ENCODE measurements around the gene TSHZ2.

TSHZ2 gene

GRCh38 chr20:53425481-53425880, 453.3 kb downstream of the TSHZ2 start:
- no peak for TF ChIP-seq CTCF (IDR thresholded peaks at IDR 0.05; ENCODE audit: unreplicated experiment in 3 of 3)
- Mint-ChIP-seq H3K27ac (no peak overlapping the region), H3K36me3 (ENCODE audit: low read depth) (peaks cover 25% of the 10 kb centered on the region), H3K4me1 (no peaks in the 10 kb centered on the region), H3K9me3 (no peaks in the 10 kb centered on the region), H3K4me3 (no peak overlapping the region), H3K27me3 (ENCODE audit: low read depth) (no peaks in the 10 kb centered on the region)

- H3K4me1 Mint-ChIP-seq = no peaks in the 10 kb centered on the region
- peak overlapping the region in 1 of 3 experiments; percentile 31 for H3K27ac Mint-ChIP-seq
- H3K4me3 Mint-ChIP-seq = no peak overlapping the region
- peaks cover 23% of the 10 kb centered on the region for H3K36me3 Mint-ChIP-seq (ENCODE audit: low read depth)
- no peaks in the 10 kb centered on the region for H3K27me3 Mint-ChIP-seq (ENCODE audit: low read depth)
- H3K9me3 Mint-ChIP-seq = no peaks in the 10 kb centered on the region
- TF ChIP-seq CTCF (IDR thresholded peaks at IDR 0.05; ENCODE audit: unreplicated experiment in 3 of 3) = no peak
Observed at GRCh38 chr20:53425941-53426340, 453.8 kb downstream of the TSHZ2 start.

- H3K9me3 Mint-ChIP-seq = no peaks in the 10 kb centered on the region
- no peak overlapping the region for H3K4me3 Mint-ChIP-seq
- H3K36me3 Mint-ChIP-seq (ENCODE audit: low read depth) = peaks cover 18% of the 10 kb centered on the region
- TF ChIP-seq CTCF (IDR thresholded peaks at IDR 0.05; ENCODE audit: unreplicated experiment in 3 of 3) = no peak
- H3K27me3 Mint-ChIP-seq (ENCODE audit: low read depth) = no peaks in the 10 kb centered on the region
- no peaks in the 10 kb centered on the region for H3K4me1 Mint-ChIP-seq
- H3K27ac Mint-ChIP-seq = peak overlapping the region in 2 of 3 experiments; percentile 14 to 31
Observed at GRCh38 chr20:53426766-53427312, 454.7 kb downstream of the TSHZ2 start.

GRCh38 chr20:53427951-53428350, 455.8 kb downstream of the TSHZ2 start:
- Mint-ChIP-seq H3K9me3 (no peaks in the 10 kb centered on the region), H3K4me1 (no peaks in the 10 kb centered on the region), H3K4me3 (no peak overlapping the region), H3K36me3 (ENCODE audit: low read depth) (peaks cover 13% of the 10 kb centered on the region), H3K27ac (no peak overlapping the region), H3K27me3 (ENCODE audit: low read depth) (no peaks in the 10 kb centered on the region)
- no peak for TF ChIP-seq CTCF (IDR thresholded peaks at IDR 0.05; ENCODE audit: unreplicated experiment in 3 of 3)

- Mint-ChIP-seq H3K4me3 (no peak overlapping the region), H3K9me3 (no peaks in the 10 kb centered on the region), H3K27ac (no peak overlapping the region), H3K27me3 (ENCODE audit: low read depth) (no peaks in the 10 kb centered on the region), H3K36me3 (ENCODE audit: low read depth) (peaks cover 13% of the 10 kb centered on the region), H3K4me1 (no peaks in the 10 kb centered on the region)
- no peak for TF ChIP-seq CTCF (IDR thresholded peaks at IDR 0.05; ENCODE audit: unreplicated experiment in 3 of 3)
Observed at GRCh38 chr20:53428588-53428987, 456.4 kb downstream of the TSHZ2 start.

GRCh38 chr20:53428996-53429395, 456.8 kb downstream of the TSHZ2 start:
- no peaks in the 10 kb centered on the region for H3K4me1 Mint-ChIP-seq
- no peaks in the 10 kb centered on the region for H3K27me3 Mint-ChIP-seq (ENCODE audit: low read depth)
- no peak for TF ChIP-seq CTCF (IDR thresholded peaks at IDR 0.05; ENCODE audit: unreplicated experiment in 3 of 3)
- H3K9me3 Mint-ChIP-seq = no peaks in the 10 kb centered on the region
- no peak overlapping the region for H3K4me3 Mint-ChIP-seq
- peaks cover 13% of the 10 kb centered on the region for H3K36me3 Mint-ChIP-seq (ENCODE audit: low read depth)
- H3K27ac Mint-ChIP-seq = no peak overlapping the region
